Uterus (tissue), 2 donors: Measurements from ENCODE around the gene PEX10.

ENCODE experiments used
- POLR2A ChIP-seq, 2 donors: fragments of 450-650 bp; IDR thresholded peaks; one replicate each; pipeline ENCODE4 v1.6.1; 2016; ENCODE audit warnings: antibody characterized with exemption in 2 of 2, mild to moderate bottlenecking in 1 of 2, moderate library complexity in 1 of 2
- TF ChIP-seq, protein P1 (sequence below), 4 experiments: fragments of 200-600 bp in 2 of 4; fragments of 450-650 bp in 2 of 4; sonication (generic) in 2 of 4; IDR thresholded peaks; one replicate each; pipeline ENCODE4 v1.5.1; 2016 to 2019; ENCODE audit warnings: antibody characterized with exemption in 4 of 4, mild to moderate bottlenecking in 2 of 4, moderate library complexity in 1 of 4

DNA sequence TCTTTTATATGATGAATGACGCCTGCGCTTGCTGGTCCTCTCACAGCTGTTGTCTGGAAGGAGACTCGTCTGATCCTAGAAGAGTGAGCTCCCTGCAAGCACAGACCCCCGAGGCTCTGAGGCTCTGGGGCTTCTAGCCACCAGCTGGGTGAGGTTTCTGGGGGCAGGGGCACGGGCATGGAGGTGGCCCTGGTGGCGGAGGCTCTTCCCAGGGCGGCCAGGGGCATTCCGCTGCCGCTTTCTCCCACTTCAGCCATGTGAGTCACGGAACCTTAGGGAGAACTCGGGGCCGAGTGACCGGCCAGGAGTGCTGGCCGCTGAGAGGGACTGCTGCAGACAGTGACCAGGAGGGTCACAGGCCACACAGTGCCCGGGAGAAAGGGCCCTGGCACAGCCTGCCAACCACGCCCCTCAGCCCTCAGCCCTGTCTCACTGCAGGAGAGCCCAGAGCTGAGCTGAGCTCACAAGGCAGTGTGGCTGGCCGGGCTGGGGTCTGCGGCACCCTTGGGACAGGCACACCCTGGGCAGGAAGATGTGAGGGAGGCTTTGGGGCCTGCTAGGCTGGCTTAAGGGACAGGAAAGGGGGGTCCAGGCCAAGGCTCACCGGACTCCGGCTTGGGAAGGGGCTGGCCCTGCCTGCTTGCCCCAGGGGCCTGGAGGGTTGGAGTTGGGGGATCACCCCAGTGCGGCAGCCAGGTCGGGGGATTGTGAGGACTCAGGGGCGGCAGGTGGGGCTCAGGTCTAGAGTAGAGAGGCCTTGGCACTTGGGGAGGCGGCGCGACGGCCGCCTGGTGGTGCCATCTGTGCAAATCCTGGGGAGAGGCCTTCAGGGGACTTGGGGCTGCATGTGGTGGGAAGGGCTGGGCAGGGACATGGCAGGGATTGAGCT, 56.7 kb downstream of the PEX10 start:
- TF ChIP-seq, protein P1, sequence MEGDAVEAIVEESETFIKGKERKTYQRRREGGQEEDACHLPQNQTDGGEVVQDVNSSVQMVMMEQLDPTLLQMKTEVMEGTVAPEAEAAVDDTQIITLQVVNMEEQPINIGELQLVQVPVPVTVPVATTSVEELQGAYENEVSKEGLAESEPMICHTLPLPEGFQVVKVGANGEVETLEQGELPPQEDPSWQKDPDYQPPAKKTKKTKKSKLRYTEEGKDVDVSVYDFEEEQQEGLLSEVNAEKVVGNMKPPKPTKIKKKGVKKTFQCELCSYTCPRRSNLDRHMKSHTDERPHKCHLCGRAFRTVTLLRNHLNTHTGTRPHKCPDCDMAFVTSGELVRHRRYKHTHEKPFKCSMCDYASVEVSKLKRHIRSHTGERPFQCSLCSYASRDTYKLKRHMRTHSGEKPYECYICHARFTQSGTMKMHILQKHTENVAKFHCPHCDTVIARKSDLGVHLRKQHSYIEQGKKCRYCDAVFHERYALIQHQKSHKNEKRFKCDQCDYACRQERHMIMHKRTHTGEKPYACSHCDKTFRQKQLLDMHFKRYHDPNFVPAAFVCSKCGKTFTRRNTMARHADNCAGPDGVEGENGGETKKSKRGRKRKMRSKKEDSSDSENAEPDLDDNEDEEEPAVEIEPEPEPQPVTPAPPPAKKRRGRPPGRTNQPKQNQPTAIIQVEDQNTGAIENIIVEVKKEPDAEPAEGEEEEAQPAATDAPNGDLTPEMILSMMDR (IDR thresholded peaks at IDR 0.05) = no peak
- TF ChIP-seq POLR2A (IDR thresholded peaks at IDR 0.05) = no peak
